Liver (tissue), 9 donors: ENCODE data around the gene PDLIM3. TPM values are rescaled to one million over a fixed set of nuclear protein-coding genes. Genes with fewer than 3 reads are reported as not detected.

Experiments
- DNase-seq: peaks from one replicate; pipeline ENCODE4 v3.0.0-alpha.2; 2017; ENCODE audit warnings: low spot score
- H3K27ac ChIP-seq, 2 donors: one replicate each; pipeline ENCODE4 v1.7.0; 2013; ENCODE audit warnings: inconsistent platforms in 2 of 2, low read length in 2 of 2, control low read depth in 1 of 2, low read depth in 1 of 2, mild to moderate bottlenecking in 1 of 2
- H3K27me3 ChIP-seq, 4 donors: one replicate each; pipeline versions ENCODE4 v1.6.1 to v1.7.0; 2013; ENCODE audit warnings: low read length in 3 of 4, inconsistent platforms in 1 of 4, mild to moderate bottlenecking in 1 of 4, moderate library complexity in 1 of 4; ENCODE audit not compliant: control insufficient read depth in 4 of 4, insufficient read depth in 4 of 4
- H3K36me3 ChIP-seq, 4 donors: one replicate each; pipeline versions ENCODE4 v1.6.1 to v1.7.0; 2013; ENCODE audit warnings: low read length in 3 of 4, mild to moderate bottlenecking in 3 of 4, low read depth in 1 of 4, moderate library complexity in 1 of 4; ENCODE audit not compliant: control insufficient read depth in 4 of 4, insufficient read depth in 3 of 4
- H3K4me1 ChIP-seq, 4 donors: one replicate each; pipeline versions ENCODE4 v1.6.1 to v1.7.0; 2013; ENCODE audit warnings: low read length in 3 of 4, mild to moderate bottlenecking in 3 of 4, moderate library complexity in 1 of 4; ENCODE audit not compliant: control insufficient read depth in 4 of 4, insufficient read depth in 4 of 4
- H3K4me3 ChIP-seq, 3 donors: one replicate each; pipeline versions ENCODE4 v1.6.1 to v1.7.0; 2013; ENCODE audit warnings: low read length in 3 of 3, control low read depth in 1 of 3, low read depth in 1 of 3, mild to moderate bottlenecking in 1 of 3
- H3K9ac ChIP-seq, 2 donors: one replicate each; pipeline ENCODE4 v1.7.0; 2013; ENCODE audit warnings: low read length in 2 of 2, mild to moderate bottlenecking in 2 of 2, moderate library complexity in 2 of 2, control low read depth in 1 of 2, low read depth in 1 of 2
- H3K9me3 ChIP-seq, 4 donors: one replicate each; pipeline versions ENCODE4 v1.6.1 to v1.7.0; 2013; ENCODE audit warnings: low read length in 3 of 4; ENCODE audit not compliant: control insufficient read depth in 4 of 4
- EGR1 ChIP-seq, 2 donors: IDR thresholded peaks; 2 replicates each; pipeline ENCODE4 v1.6.1; 2016 to 2018; ENCODE audit warnings: antibody characterized with exemption in 2 of 2, low read depth in 2 of 2
- FOXA1 ChIP-seq: IDR thresholded peaks from 2 replicates; pipeline ENCODE4 v1.6.1; 2016; ENCODE audit warnings: antibody characterized with exemption
- JUND ChIP-seq, 2 donors: IDR thresholded peaks; 2 replicates each; pipeline ENCODE4 v1.6.1; 2016; ENCODE audit warnings: antibody characterized with exemption in 2 of 2
- NR2F2 ChIP-seq: IDR thresholded peaks from 2 replicates; pipeline ENCODE4 v1.6.1; 2016; ENCODE audit warnings: antibody characterized with exemption
- RAD21 ChIP-seq, 2 donors: IDR thresholded peaks; 2 replicates each; pipeline ENCODE4 v1.6.1; 2016; ENCODE audit warnings: antibody characterized with exemption in 2 of 2, mild to moderate bottlenecking in 2 of 2
- RXRA ChIP-seq, 2 donors: IDR thresholded peaks; 2 replicates each; pipeline ENCODE4 v1.6.1; 2017 to 2018; ENCODE audit warnings: antibody characterized with exemption in 2 of 2, mild to moderate bottlenecking in 1 of 2
- SP1 ChIP-seq: IDR thresholded peaks from 2 replicates; pipeline ENCODE4 v1.6.1; 2018; ENCODE audit warnings: antibody characterized with exemption, mild to moderate bottlenecking
- TAF1 ChIP-seq: conservative IDR thresholded peaks from 2 replicates; pipeline ENCODE4 v1.6.1; 2016; ENCODE audit warnings: antibody characterized with exemption, mild to moderate bottlenecking
- YY1 ChIP-seq: IDR thresholded peaks from 2 replicates; pipeline ENCODE4 v1.6.1; 2016; ENCODE audit warnings: antibody characterized with exemption, mild to moderate bottlenecking
- WGBS: extraction: QIAGEN DNeasy Blood & Tissue Kit; methylation state at CpG from one replicate; pipeline ENCODE4 v1.1.7; 2013; 5-methylcytosine and 5-hydroxymethylcytosine counted together
- polyA plus RNA-seq, 2 donors: library from polyadenylated mRNA; stranded (reverse) in 1 of 2; unstranded in 1 of 2; fragments of 200-250 nt in 1 of 2; fragments of >200 nt in 1 of 2; fragmentation: Nextera tagmentation in 1 of 2; extraction: Ambion mirVana in 1 of 2; gene quantifications; one replicate each; pipeline versions ENCODE4 v1.2.1 to v1.2.3, GENCODE V29; 2013 to 2015
- total RNA-seq, 2 donors: library from RNA; depleted of rRNA; stranded (reverse); fragments of >200 nt; gene quantifications; one replicate each; pipeline ENCODE4 v1.2.3, GENCODE V29; 2014
- TF ChIP-seq, protein P1 (sequence below): fragments of 150-350 bp; IDR thresholded peaks from 2 replicates; pipeline ENCODE4 v1.5.1; 2017; ENCODE audit warnings: improper control_type of control experiment, low read depth, low read length; ENCODE audit not compliant: missing input control
- TF ChIP-seq, protein P2 (sequence below): IDR thresholded peaks from 2 replicates; pipeline ENCODE4 v1.6.1; 2016; ENCODE audit warnings: antibody characterized with exemption
- TF ChIP-seq, protein P3 (sequence below): IDR thresholded peaks from 2 replicates; pipeline ENCODE4 v1.6.1; 2016; ENCODE audit warnings: antibody characterized with exemption
- TF ChIP-seq, protein P4 (sequence below): IDR thresholded peaks from 2 replicates; pipeline ENCODE4 v1.6.1; 2016; ENCODE audit warnings: antibody characterized with exemption
- donor health status: healthy.
- donor health status: healthy.
- donor health status: healthy.
- donor health status: healthy.
- donor health status: healthy.

The PDLIM3 gene
- total and polyA plus RNA-seq, 4 donors = 0.58 to 8.8 (median 3.3) TPM

DNA sequence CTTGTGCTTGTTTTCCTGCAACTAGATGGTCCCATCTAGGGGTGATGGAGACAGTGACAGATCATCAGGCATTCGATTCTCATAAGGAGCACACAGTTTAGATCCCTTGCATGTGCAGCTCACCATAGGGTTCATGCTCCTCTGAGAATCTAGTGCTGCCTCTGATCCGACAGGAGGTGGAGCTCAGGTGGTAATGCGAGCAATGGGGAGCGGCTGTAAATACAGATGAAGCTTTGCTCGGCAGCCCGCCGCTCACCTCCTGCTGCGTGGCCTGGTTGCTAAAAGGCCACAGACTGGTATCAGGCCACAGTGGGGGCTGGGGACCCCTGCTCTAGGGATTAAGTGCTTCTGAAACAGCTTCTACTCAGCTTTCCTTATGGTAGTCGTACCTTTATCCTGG is 35.3 kb downstream of the PDLIM3 start (continued):
- TF ChIP-seq, protein P1, sequence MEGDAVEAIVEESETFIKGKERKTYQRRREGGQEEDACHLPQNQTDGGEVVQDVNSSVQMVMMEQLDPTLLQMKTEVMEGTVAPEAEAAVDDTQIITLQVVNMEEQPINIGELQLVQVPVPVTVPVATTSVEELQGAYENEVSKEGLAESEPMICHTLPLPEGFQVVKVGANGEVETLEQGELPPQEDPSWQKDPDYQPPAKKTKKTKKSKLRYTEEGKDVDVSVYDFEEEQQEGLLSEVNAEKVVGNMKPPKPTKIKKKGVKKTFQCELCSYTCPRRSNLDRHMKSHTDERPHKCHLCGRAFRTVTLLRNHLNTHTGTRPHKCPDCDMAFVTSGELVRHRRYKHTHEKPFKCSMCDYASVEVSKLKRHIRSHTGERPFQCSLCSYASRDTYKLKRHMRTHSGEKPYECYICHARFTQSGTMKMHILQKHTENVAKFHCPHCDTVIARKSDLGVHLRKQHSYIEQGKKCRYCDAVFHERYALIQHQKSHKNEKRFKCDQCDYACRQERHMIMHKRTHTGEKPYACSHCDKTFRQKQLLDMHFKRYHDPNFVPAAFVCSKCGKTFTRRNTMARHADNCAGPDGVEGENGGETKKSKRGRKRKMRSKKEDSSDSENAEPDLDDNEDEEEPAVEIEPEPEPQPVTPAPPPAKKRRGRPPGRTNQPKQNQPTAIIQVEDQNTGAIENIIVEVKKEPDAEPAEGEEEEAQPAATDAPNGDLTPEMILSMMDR = no peak
- no peak for TF ChIP-seq JUND (IDR thresholded peaks at IDR 0.05)

DNA sequence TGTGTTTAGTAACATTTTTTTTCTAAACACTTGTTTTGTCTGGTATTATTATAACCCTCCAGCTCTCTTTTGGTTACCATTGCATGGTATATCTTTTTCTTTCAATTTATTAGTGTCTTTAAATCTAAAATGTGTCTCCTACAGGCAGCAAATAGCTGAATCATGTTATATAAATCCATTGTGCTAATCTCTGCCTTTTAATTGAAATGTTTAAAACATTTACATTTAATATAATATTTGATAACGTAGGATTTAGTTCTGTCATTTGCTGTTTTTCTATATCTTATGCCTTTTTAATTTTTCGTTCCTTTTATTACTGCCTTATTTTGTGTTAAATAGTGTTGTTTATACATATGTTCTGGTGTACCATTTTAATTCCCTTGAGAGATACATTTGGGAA is 46.7 kb downstream of the PDLIM3 start:
- Histone ChIP-seq H3K9me3 (peaks cover 0 to 10% (median 0%) of the 10 kb centered on the region in 4 donors), H3K36me3 (no peaks in the 10 kb centered on the region), H3K4me1 (no peaks in the 10 kb centered on the region), H3K4me3 (no peak overlapping the region), H3K9ac (no peak overlapping the region), H3K27me3 (no peaks in the 10 kb centered on the region), H3K27ac (no peak overlapping the region)
- no peak for TF ChIP-seq RAD21 (IDR thresholded peaks at IDR 0.05)
- TF ChIP-seq, protein P2, sequence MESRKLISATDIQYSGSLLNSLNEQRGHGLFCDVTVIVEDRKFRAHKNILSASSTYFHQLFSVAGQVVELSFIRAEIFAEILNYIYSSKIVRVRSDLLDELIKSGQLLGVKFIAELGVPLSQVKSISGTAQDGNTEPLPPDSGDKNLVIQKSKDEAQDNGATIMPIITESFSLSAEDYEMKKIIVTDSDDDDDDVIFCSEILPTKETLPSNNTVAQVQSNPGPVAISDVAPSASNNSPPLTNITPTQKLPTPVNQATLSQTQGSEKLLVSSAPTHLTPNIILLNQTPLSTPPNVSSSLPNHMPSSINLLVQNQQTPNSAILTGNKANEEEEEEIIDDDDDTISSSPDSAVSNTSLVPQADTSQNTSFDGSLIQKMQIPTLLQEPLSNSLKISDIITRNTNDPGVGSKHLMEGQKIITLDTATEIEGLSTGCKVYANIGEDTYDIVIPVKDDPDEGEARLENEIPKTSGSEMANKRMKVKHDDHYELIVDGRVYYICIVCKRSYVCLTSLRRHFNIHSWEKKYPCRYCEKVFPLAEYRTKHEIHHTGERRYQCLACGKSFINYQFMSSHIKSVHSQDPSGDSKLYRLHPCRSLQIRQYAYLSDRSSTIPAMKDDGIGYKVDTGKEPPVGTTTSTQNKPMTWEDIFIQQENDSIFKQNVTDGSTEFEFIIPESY = no peak
- WGBS = 88% methylated on average over 2 of the region's 2 CpGs
- no peak for DNase-seq

DNA sequence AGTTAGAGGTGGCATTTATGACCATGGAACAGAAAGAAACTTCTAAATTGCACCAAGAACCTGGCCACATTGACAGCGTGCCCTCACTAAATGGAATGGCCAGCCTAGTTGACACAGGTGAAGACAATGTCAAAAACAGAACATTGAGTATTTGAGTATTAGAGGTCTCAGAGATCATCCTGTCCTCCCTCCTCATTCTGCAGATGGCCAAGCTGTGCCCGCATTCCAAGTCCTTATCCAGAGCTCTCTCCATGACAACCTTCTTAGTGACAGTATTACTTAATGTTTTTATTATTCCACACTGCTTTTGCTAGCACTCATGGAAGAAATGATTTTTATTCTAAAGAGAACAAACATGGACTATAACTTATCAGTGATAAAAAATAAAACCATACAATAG is 53.9 kb downstream of the PDLIM3 start:
- no peak overlapping the region for H3K27ac ChIP-seq
- H3K27me3 ChIP-seq = no peaks in the 10 kb centered on the region
- WGBS = 92% methylated on average over 2 of the region's 2 CpGs
- DNase-seq = no peak
- H3K4me3 ChIP-seq = no peak overlapping the region
- H3K36me3 ChIP-seq = no peaks in the 10 kb centered on the region
- no peaks in the 10 kb centered on the region for H3K4me1 ChIP-seq
- TF ChIP-seq EGR1 (IDR thresholded peaks at IDR 0.05; ENCODE audit: low read depth in 2 of 2) (no peak), RXRA (IDR thresholded peaks at IDR 0.05) (no peak), TAF1 (no peak), NR2F2 (no peak), YY1 (no peak), FOXA1 (no peak), SP1 (no peak)
- TF ChIP-seq, protein P1 = no peak
- TF ChIP-seq, protein P3, sequence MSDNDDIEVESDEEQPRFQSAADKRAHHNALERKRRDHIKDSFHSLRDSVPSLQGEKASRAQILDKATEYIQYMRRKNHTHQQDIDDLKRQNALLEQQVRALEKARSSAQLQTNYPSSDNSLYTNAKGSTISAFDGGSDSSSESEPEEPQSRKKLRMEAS = no peak
- TF ChIP-seq, protein P4, sequence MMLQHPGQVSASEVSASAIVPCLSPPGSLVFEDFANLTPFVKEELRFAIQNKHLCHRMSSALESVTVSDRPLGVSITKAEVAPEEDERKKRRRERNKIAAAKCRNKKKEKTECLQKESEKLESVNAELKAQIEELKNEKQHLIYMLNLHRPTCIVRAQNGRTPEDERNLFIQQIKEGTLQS = no peak
- no peak overlapping the region for H3K9ac ChIP-seq
- H3K9me3 ChIP-seq = no peaks in the 10 kb centered on the region
